NCI-H345 treated with DMSO at 0.1 percent for 48 hours (cell line): ENCODE data around the gene DIPK1A.
A peak's percentile ranks its signal among the peaks of the same experiment; 100 is the strongest.

ENCODE experiments used
- DNase-seq: peaks from one replicate; lab custom pipeline; 2025; ENCODE audit not compliant: unreplicated experiment; lab: John Stamatoyannopoulos, UW

DIPK1A gene

GRCh38 chr1:92953491-92953890, 7.8 kb downstream of the DIPK1A start:
- DNase-seq: no peak

- DNase-seq: no peak
These were observed 8.5 kb downstream of the DIPK1A start for GRCh38 chr1:92952714-92953113.

GRCh38 chr1:92951141-92951582, 10.1 kb downstream of the DIPK1A start:
- no peak for DNase-seq

- DNase-seq: no peak
These were observed 11.1 kb downstream of the DIPK1A start for GRCh38 chr1:92949937-92950817.

- DNase-seq: no peak
These were observed 13.2 kb downstream of the DIPK1A start for GRCh38 chr1:92948071-92948470.

- no peak for DNase-seq
These were observed 15.5 kb downstream of the DIPK1A start for GRCh38 chr1:92945748-92946270.

- DNase-seq: no peak
These were observed 16.1 kb downstream of the DIPK1A start for GRCh38 chr1:92944901-92945747.

GRCh38 chr1:92943502-92943847, 17.8 kb downstream of the DIPK1A start:
- no peak for DNase-seq

GRCh38 chr1:92940541-92940940, 20.7 kb downstream of the DIPK1A start:
- no peak for DNase-seq

- no peak for DNase-seq
These were observed 23.5 kb downstream of the DIPK1A start for GRCh38 chr1:92937731-92938130.

GRCh38 chr1:92936865-92937264, 24.4 kb downstream of the DIPK1A start:
- no peak for DNase-seq

- DNase-seq: peak; percentile 84
These were observed 26.6 kb downstream of the DIPK1A start for GRCh38 chr1:92934395-92935378.

GRCh38 chr1:92933459-92933858, 27.8 kb downstream of the DIPK1A start:
- DNase-seq: no peak

GRCh38 chr1:92931691-92932090, 29.6 kb downstream of the DIPK1A start:
- DNase-seq: no peak

- DNase-seq: no peak
These were observed 31.8 kb downstream of the DIPK1A start for GRCh38 chr1:92929461-92929860.

GRCh38 chr1:92927870-92928269, 33.4 kb downstream of the DIPK1A start:
- no peak for DNase-seq

GRCh38 chr1:92926873-92927272, 34.4 kb downstream of the DIPK1A start:
- no peak for DNase-seq

GRCh38 chr1:92924501-92924900, 36.8 kb downstream of the DIPK1A start:
- no peak for DNase-seq

GRCh38 chr1:92923664-92924063, 37.6 kb downstream of the DIPK1A start:
- DNase-seq: no peak

GRCh38 chr1:92922356-92923035, 38.8 kb downstream of the DIPK1A start:
- DNase-seq: no peak
